Measurements from ENCODE around the gene CTPS2.
"Not testable (repeated sequence)": the region's sequence is repeated elsewhere in the genome, so short reads cannot be mapped to it uniquely, and the experiment has no call there.

Gene CTPS2

GRCh38 chrX:16649858-16650257 is 62.6 kb downstream of the CTPS2 start, which contains the start of gene S100G:
TSS of gene S100G (plus strand) at chrX:16650158. CDS start at chrX:16651007, 849 bp downstream.
- no peak for DNase-seq

DNA sequence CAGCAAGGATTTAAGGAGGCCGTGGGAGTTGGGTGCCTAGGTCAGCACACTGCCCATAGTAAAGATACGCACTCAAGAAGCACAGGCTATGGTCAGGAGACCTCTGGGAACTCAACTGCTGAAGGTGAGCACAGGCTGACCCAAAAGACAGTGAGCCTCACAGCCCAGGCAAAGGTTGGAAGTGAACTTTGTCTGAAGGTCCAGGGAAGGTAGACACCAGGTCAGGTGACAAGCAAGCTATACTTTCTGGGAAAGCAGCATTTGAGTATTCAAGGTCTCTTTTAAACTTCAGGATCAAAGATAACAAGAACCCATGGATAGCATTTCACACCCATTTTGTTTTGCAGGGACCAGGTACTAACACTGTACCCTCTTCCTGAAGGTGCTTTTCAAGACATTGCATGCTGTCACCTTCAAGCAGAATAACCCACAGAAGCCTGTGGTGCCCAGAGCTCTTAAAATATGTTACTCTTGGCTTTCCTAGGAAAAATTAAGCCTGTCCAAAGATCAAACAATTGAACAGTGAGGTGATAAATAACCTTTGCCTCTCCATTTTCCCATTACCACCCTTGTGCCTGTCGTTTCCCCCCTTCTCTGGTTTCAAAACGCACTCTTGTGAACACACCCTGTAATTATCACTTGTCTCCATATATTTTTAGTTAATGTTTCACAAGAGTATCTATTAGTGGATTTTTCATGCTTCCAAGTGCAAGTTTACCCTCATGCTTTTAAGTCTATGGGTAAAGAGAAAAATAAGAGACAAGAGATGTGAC is 65.9 kb downstream of the CTPS2 start:
- no peak for DNase-seq

DNA sequence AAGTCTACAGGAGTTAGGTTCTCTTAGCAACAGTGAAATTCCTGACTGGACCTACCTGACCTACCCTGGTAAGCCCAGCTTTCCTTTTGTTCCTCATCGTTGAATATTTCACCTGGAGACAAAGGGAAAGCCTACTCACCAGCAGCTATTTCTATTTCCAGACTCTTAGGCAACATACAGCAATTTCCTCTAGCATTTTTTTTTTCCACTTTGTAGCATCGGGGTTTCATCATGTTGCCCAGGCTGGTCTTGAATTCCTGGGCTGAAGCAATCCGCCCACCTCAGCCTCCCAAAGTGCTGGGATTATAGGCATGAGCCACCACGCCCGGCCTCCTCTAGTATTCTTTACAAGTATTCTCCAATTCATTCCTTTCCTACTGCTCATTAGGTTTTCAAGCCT is 69.3 kb downstream of the CTPS2 start:
- DNase-seq: no peak

DNA sequence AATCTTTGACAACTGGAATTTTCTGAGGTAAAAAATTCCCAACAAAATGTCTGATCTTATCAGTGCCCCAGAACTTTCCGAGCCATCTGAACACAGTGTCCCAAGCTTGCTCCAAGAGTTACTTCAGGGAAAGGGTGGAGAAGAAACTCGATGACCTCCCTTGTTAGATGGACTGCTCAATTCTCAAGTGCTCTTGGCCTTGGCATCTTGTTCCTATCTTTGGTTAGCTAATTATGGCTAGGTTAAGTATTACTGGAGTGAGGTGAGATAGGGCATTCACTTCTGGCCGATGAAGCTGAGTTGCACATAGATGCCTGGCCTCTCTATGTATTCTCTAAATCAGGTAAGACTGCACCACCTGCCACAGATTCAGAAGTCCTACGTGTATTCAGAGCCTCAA is 71.6 kb downstream of the CTPS2 start:
- no peak for DNase-seq

GRCh38 chrX:16639966-16640365 is 72.5 kb downstream of the CTPS2 start:
- DNase-seq: no peak

- DNase-seq: no peak
Observed at GRCh38 chrX:16638533-16638932, 73.9 kb downstream of the CTPS2 start.

DNA sequence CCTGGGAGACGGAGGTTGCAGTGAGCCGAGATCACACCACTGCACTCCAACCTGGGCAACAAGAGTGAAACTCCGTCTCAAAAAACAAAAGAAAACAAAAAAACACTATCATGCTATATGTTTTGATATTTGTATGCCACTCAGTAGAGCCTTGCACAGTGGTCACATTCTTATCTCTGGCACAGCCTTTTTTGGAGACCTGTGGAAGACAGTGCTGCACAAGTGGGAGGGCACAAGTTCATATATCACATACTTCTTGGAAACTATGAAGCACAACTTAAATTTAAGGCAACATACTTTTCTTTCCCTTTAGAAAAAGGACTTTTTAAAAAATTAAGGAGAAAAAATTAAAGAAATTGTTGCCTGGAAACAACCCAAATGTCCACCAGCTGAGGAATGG is 76.9 kb downstream of the CTPS2 start:
- DNase-seq: no peak

DNA sequence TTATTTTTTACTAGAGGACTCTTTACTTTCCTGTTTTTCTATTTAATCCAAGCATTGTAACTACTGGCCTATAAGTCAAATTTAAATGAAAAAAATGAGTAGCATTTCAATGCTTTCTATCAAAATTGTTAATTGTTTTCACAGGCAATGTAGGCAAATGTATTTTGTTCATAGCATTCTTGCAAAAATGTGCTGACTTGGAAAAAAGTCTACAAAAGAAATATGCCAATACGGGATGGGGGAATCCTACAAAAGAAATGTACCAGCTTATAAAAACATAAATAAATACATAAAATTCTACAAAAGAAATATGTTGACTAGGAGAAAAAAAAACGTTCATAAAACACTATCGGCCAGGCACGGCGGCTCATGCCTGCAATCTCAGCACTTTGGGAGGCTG is 77.4 kb downstream of the CTPS2 start:
- no peak for DNase-seq

GRCh38 chrX:16633754-16634153 is 78.7 kb downstream of the CTPS2 start:
- no peak for DNase-seq

GRCh38 chrX:16629909-16630308 is 82.6 kb downstream of the CTPS2 start:
- DNase-seq: no peak

DNA sequence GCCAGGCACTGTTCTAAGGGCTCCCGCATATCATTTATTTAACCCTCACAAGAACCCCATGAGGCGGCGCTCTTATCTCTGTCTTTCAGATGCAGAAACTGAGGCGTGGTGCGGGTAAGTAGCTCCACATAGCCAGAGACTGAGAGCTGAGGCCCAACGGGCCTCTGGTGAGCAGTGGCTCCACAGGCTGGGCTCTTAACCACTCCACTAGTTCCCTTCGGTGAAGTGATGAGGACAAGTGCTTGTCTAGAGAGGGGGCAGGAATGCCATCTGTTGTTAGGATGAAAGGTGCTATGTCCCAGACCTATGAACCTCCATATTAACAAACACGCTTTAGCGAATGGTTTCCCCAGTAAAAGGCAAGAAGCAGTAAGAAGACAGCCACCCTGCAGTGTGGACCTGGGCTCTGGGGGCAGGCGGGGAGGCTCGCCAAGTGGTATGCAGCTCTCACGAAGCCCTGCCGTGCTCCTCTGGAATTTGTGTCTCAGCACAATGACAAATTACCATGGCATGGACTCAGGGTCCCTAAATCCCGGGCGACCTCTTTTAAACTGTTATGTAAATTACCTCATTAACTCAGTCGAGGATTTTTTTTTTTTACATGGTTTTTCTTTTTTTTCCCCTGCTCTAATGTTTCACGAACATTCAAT is 83.4 kb downstream of the CTPS2 start:
- DNase-seq: no peak

DNA sequence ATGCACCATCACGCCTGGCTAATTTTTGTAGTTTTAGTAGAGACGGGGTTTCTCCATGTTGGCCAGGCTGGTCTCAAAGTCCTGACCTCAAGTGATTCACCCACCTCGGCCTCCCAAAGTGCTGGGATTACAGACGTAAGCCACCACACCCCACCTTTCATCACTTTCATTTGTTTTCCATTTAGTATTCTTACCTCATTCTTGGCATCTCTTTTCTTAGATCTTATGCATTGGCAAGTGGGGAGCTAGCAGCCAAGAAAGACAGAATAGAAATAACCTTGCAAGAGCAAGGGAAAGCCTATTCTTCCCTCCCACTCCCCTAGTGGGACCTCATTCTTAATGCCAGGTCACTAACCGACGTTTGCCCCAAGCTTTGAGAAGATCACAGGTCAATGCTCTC is 84.0 kb downstream of the CTPS2 start:
- DNase-seq: not testable (repeated sequence)

DNA sequence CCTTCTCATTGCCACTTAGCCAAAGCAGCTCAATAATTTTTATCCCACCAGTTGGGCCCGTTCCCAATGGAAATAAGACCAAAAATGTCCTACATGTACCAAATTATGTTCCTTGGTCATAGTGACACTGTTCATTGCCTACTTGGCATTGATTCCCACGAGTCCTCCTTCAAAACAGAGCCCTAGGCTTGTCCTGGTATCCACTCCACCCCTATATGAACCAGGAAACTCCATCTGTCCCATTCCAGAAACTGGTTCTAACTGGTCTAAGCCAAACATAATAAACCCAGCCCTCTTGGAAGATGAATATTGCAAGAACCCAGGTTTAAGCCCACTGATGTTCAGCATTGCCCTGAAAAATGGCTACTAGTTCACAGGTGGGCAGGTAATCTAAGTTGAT is 93.4 kb downstream of the CTPS2 start:
- no peak for DNase-seq

DNA sequence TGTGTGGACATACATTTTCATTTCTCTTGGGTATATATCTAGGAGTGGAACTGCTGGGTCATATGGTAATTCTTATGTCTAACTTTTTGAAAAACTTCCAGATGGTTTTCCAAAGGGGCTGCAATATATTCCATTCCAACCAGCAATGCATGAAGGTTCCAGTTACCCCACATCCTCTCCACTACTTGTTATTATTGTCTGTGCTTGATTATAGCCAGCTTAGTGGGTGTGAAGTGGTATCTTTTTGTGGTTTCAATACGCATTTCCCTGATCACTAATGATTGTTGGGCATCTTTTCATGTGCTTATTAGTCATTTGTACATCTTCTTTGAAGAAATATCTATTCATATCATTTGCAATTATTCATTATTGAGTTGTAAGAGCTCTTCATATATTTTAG is 94.0 kb downstream of the CTPS2 start:
- DNase-seq: no peak

- no peak for DNase-seq
Observed at GRCh38 chrX:16617382-16617781, 95.1 kb downstream of the CTPS2 start.

- no peak for DNase-seq
Observed at GRCh38 chrX:16612257-16612897, 100.1 kb downstream of the CTPS2 start.

GRCh38 chrX:16610654-16611053 is 101.8 kb downstream of the CTPS2 start:
- not testable (repeated sequence) for DNase-seq

- DNase-seq: no peak
Observed at GRCh38 chrX:16610121-16610621, 102.3 kb downstream of the CTPS2 start.

- no peak for DNase-seq
Observed at GRCh38 chrX:16606142-16606720, 106.2 kb downstream of the CTPS2 start.

- no peak for DNase-seq
Observed at GRCh38 chrX:16604337-16604736, 108.1 kb downstream of the CTPS2 start.

DNA sequence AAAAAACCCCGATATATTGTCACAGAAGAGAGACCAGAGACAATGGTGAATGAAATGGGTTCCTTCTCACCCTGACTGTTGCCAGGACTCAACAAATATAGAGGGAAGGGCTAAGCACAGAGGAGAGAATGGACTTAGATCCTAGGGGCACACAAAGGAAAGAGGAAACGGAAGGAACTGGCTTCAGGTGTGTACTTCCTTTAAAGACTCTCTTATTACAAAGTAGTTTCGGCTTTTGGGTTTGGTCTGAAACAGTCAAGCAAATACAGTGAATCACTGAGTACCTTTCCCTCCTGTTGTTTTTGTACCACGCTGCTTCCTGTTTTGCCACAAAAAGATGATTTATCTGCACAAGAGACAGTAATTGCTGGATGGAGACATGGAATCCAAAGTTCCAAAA is 108.6 kb downstream of the CTPS2 start:
- no peak for DNase-seq

- not testable (repeated sequence) for DNase-seq
Observed at GRCh38 chrX:16603235-16603634, 109.2 kb downstream of the CTPS2 start.

GRCh38 chrX:16601885-16602284 is 110.6 kb downstream of the CTPS2 start:
- no peak for DNase-seq

DNA sequence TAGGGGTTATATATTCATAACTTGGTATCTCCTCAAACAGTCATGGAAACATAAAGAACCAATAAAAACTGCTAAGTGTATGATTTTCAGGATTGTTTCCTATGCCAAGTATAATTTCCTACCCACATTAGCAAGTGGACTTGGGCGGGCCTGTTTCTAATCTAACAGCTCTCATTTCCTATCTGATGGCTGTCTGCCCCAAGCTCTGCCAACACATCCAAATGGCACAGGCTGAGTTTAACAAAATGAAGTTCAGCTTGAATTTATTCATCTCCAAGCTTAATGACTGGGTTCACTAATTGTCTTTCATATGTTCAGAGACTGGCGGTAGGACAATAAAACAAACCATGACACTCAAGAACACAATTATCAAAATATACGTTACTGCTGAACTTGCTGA is 118.0 kb downstream of the CTPS2 start:
- no peak for DNase-seq
